ENCODE results near the gene LSM4. TPM values are rescaled to one million over a fixed set of nuclear protein-coding genes. Genes with fewer than 3 reads are reported as not detected.
A peak's percentile ranks its signal among the peaks of the same experiment; 100 is the strongest.

The LSM4 gene
- total and polyA plus RNA-seq, 2 of the 13 experiments (the other 11 are each of a cell fraction or from before 2014, with no cell fraction given), result 65.8 to 166 TPM

- no peak for TF ChIP-seq ZNF280D (CRISPR knock-in tag; IDR thresholded peaks at IDR 0.05)
- no peak for TF ChIP-seq ZNF280B (CRISPR knock-in tag; IDR thresholded peaks at IDR 0.05; ENCODE audit: borderline replicate concordance)
- TF ChIP-seq PTBP1 (IDR thresholded peaks at IDR 0.05; ENCODE audit: low read depth, low read length, poor library complexity, severe bottlenecking), result no peak
- TF ChIP-seq ZNF10 (CRISPR knock-in tag; IDR thresholded peaks at IDR 0.05; ENCODE audit: borderline replicate concordance, low read depth), result no peak
- TF ChIP-seq REPIN1 (CRISPR knock-in tag; IDR thresholded peaks at IDR 0.05; ENCODE audit: borderline replicate concordance, low read depth), result no peak
- TF ChIP-seq NR2F6 (IDR thresholded peaks at IDR 0.05), result peak; percentile 69
- peak; percentile 87 for TF ChIP-seq NR2F6 (CRISPR knock-in tag; IDR thresholded peaks at IDR 0.05)
- TF ChIP-seq PHF20 (CRISPR knock-in tag; IDR thresholded peaks at IDR 0.05), result no peak
- no peak for TF ChIP-seq MTF2 (CRISPR knock-in tag; IDR thresholded peaks at IDR 0.05; ENCODE audit: borderline replicate concordance)
- no peak for TF ChIP-seq PCBP1 (IDR thresholded peaks at IDR 0.05; ENCODE audit: borderline replicate concordance, low read depth, low read length)
- TF ChIP-seq BRF2 (CRISPR knock-in tag; IDR thresholded peaks at IDR 0.05), result no peak
- no peak for TF ChIP-seq SRSF1 (optimal IDR thresholded peaks at IDR 0.05; ENCODE audit: low read depth, low read length)
- no peak for TF ChIP-seq RNF2 (conservative IDR thresholded peaks at IDR 0.05; ENCODE audit: low read depth)
- TF ChIP-seq STAT5B (CRISPR knock-in tag; IDR thresholded peaks at IDR 0.05), result no peak
- TF ChIP-seq MIER2 (CRISPR knock-in tag; IDR thresholded peaks at IDR 0.05), result no peak
- TF ChIP-seq PAF1 (CRISPR knock-in tag; IDR thresholded peaks at IDR 0.05), result no peak
- TF ChIP-seq HDAC6 (IDR thresholded peaks at IDR 0.05; ENCODE audit: low read depth, low read length), result no peak
- TF ChIP-seq TRIM22 (IDR thresholded peaks at IDR 0.05), result no peak
- 0 out of 2 replicates have a peak, but pooled peaks have one; percentile 30 for TF ChIP-seq SALL1 (CRISPR knock-in tag; IDR thresholded peaks at IDR 0.05)
- no peak for TF ChIP-seq CREBL2 (CRISPR knock-in tag; IDR thresholded peaks at IDR 0.05; ENCODE audit: borderline replicate concordance)
- no peak for TF ChIP-seq MTF1 (CRISPR knock-in tag; IDR thresholded peaks at IDR 0.05)
- TF ChIP-seq ELF1 (CRISPR knock-in tag; IDR thresholded peaks at IDR 0.05), result peak; percentile 21; the same call in 1 of the 2 replicates
- TF ChIP-seq ZNF737 (CRISPR knock-in tag; IDR thresholded peaks at IDR 0.05; ENCODE audit: borderline replicate concordance), result no peak
- TF ChIP-seq NCOR1 (IDR thresholded peaks at IDR 0.05; ENCODE audit: borderline replicate concordance, low read length), result 0 out of 2 replicates have a peak, but pooled peaks have one; percentile 38
- TF ChIP-seq SOX6 (IDR thresholded peaks at IDR 0.05), result no peak
- no peak for TF ChIP-seq SOX6 (CRISPR knock-in tag; IDR thresholded peaks at IDR 0.05)
Observed at GRCh38 chr19:18282788-18283141, 40.1 kb downstream of the LSM4 start (continued).
